WTC11 (cell line): ENCODE results near the gene DAAM2.
A peak's percentile ranks its signal among the peaks of the same experiment; 100 is the strongest.

Source experiments
- CBFB ChIP-seq: sonication (generic); formaldehyde crosslinking; IDR thresholded peaks from 2 replicates; pipeline ENCODE4 v1.8.1; 2022; ENCODE audit warnings: mild to moderate bottlenecking, low read depth, missing genetic modification reagents
- CREM ChIP-seq: sonication (generic); formaldehyde crosslinking; IDR thresholded peaks from 2 replicates; pipeline ENCODE4 v1.8.1; 2022; ENCODE audit warnings: mild to moderate bottlenecking, missing genetic modification reagents, moderate library complexity
- FOXP1 ChIP-seq: sonication (generic); formaldehyde crosslinking; IDR thresholded peaks from 2 replicates; pipeline ENCODE4 v1.8.0; 2022; ENCODE audit warnings: missing genetic modification reagents, mild to moderate bottlenecking, moderate library complexity, borderline replicate concordance
- NFATC4 ChIP-seq: fragments of 250-450 bp; sonication (Bioruptor Pico); IDR thresholded peaks from 2 replicates; pipeline ENCODE4 v1.9.0; 2021; ENCODE audit warnings: mild to moderate bottlenecking
- TF ChIP-seq, protein P1 (sequence below): sonication (generic); formaldehyde crosslinking; IDR thresholded peaks from 2 replicates; pipeline ENCODE4 v1.8.0; 2022; ENCODE audit warnings: mild to moderate bottlenecking, missing genetic modification reagents
- TF ChIP-seq, protein P2 (sequence below): sonication (generic); formaldehyde crosslinking; IDR thresholded peaks from 2 replicates; pipeline ENCODE4 v1.8.1; 2023; ENCODE audit warnings: mild to moderate bottlenecking, missing genetic modification reagents
- TF ChIP-seq, protein P3 (sequence below): fragments of 200-600 bp; IDR thresholded peaks from 2 replicates; pipeline ENCODE4 v1.8.0; 2022; ENCODE audit warnings: antibody characterized with exemption
- TF ChIP-seq, protein P4 (sequence below): sonication (generic); formaldehyde crosslinking; IDR thresholded peaks from 2 replicates; pipeline ENCODE4 v1.8.0; 2022; ENCODE audit warnings: mild to moderate bottlenecking, missing genetic modification reagents
- TF ChIP-seq, protein P5 (sequence below): sonication (generic); formaldehyde crosslinking; IDR thresholded peaks from 2 replicates; pipeline ENCODE4 v1.8.1; 2023; ENCODE audit warnings: mild to moderate bottlenecking, moderate library complexity, missing genetic modification reagents
- TF ChIP-seq, protein P6 (sequence below): sonication (generic); formaldehyde crosslinking; conservative IDR thresholded peaks from 2 replicates; pipeline ENCODE4 v1.8.1; 2022; ENCODE audit warnings: mild to moderate bottlenecking, missing genetic modification reagents
- TF ChIP-seq, protein P7 (sequence below): sonication (generic); formaldehyde crosslinking; IDR thresholded peaks from 2 replicates; pipeline ENCODE4 v1.8.0; 2022; ENCODE audit warnings: mild to moderate bottlenecking, missing genetic modification reagents
- TF ChIP-seq, protein P8 (sequence below): sonication (generic); formaldehyde crosslinking; IDR thresholded peaks from 2 replicates; pipeline ENCODE4 v1.8.1; 2022; ENCODE audit warnings: low read depth, mild to moderate bottlenecking, moderate library complexity, missing genetic modification reagents, borderline replicate concordance
- TF ChIP-seq, protein P9 (sequence below): sonication (generic); formaldehyde crosslinking; IDR thresholded peaks from 2 replicates; pipeline ENCODE4 v1.8.1; 2022; ENCODE audit warnings: low read depth, missing genetic modification reagents, borderline replicate concordance

DNA sequence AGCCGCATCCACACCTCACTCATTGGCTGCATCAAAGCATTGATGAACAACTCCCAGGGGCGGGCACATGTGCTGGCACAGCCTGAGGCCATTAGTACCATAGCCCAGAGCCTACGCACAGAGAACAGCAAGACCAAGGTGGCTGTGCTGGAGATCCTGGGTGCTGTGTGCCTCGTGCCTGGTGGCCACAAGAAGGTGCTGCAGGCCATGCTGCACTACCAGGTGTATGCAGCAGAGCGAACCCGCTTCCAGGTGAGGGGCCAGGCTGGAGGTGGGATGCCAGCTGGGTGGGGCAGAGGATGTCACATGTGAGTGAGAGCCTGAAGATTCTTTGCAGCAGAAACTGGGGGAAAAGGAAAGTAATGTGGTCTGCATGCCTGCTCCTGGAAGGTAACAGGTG, 75.4 kb downstream of the DAAM2 start:
- no peak for TF ChIP-seq CBFB
- TF ChIP-seq, protein P1, sequence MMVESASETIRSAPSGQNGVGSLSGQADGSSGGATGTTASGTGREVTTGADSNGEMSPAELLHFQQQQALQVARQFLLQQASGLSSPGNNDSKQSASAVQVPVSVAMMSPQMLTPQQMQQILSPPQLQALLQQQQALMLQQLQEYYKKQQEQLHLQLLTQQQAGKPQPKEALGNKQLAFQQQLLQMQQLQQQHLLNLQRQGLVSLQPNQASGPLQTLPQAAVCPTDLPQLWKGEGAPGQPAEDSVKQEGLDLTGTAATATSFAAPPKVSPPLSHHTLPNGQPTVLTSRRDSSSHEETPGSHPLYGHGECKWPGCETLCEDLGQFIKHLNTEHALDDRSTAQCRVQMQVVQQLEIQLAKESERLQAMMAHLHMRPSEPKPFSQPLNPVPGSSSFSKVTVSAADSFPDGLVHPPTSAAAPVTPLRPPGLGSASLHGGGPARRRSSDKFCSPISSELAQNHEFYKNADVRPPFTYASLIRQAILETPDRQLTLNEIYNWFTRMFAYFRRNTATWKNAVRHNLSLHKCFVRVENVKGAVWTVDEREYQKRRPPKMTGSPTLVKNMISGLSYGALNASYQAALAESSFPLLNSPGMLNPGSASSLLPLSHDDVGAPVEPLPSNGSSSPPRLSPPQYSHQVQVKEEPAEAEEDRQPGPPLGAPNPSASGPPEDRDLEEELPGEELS (CRISPR knock-in tag): no peak
- TF ChIP-seq, protein P2, sequence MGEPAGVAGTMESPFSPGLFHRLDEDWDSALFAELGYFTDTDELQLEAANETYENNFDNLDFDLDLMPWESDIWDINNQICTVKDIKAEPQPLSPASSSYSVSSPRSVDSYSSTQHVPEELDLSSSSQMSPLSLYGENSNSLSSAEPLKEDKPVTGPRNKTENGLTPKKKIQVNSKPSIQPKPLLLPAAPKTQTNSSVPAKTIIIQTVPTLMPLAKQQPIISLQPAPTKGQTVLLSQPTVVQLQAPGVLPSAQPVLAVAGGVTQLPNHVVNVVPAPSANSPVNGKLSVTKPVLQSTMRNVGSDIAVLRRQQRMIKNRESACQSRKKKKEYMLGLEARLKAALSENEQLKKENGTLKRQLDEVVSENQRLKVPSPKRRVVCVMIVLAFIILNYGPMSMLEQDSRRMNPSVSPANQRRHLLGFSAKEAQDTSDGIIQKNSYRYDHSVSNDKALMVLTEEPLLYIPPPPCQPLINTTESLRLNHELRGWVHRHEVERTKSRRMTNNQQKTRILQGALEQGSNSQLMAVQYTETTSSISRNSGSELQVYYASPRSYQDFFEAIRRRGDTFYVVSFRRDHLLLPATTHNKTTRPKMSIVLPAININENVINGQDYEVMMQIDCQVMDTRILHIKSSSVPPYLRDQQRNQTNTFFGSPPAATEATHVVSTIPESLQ (CRISPR knock-in tag): no peak
- TF ChIP-seq, protein P3, sequence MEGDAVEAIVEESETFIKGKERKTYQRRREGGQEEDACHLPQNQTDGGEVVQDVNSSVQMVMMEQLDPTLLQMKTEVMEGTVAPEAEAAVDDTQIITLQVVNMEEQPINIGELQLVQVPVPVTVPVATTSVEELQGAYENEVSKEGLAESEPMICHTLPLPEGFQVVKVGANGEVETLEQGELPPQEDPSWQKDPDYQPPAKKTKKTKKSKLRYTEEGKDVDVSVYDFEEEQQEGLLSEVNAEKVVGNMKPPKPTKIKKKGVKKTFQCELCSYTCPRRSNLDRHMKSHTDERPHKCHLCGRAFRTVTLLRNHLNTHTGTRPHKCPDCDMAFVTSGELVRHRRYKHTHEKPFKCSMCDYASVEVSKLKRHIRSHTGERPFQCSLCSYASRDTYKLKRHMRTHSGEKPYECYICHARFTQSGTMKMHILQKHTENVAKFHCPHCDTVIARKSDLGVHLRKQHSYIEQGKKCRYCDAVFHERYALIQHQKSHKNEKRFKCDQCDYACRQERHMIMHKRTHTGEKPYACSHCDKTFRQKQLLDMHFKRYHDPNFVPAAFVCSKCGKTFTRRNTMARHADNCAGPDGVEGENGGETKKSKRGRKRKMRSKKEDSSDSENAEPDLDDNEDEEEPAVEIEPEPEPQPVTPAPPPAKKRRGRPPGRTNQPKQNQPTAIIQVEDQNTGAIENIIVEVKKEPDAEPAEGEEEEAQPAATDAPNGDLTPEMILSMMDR: 0 out of 2 replicates have a peak, but pooled peaks have one; percentile 18
- TF ChIP-seq, protein P4, sequence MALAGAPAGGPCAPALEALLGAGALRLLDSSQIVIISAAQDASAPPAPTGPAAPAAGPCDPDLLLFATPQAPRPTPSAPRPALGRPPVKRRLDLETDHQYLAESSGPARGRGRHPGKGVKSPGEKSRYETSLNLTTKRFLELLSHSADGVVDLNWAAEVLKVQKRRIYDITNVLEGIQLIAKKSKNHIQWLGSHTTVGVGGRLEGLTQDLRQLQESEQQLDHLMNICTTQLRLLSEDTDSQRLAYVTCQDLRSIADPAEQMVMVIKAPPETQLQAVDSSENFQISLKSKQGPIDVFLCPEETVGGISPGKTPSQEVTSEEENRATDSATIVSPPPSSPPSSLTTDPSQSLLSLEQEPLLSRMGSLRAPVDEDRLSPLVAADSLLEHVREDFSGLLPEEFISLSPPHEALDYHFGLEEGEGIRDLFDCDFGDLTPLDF (CRISPR knock-in tag): no peak
- TF ChIP-seq FOXP1 (CRISPR knock-in tag): no peak
- TF ChIP-seq, protein P5, sequence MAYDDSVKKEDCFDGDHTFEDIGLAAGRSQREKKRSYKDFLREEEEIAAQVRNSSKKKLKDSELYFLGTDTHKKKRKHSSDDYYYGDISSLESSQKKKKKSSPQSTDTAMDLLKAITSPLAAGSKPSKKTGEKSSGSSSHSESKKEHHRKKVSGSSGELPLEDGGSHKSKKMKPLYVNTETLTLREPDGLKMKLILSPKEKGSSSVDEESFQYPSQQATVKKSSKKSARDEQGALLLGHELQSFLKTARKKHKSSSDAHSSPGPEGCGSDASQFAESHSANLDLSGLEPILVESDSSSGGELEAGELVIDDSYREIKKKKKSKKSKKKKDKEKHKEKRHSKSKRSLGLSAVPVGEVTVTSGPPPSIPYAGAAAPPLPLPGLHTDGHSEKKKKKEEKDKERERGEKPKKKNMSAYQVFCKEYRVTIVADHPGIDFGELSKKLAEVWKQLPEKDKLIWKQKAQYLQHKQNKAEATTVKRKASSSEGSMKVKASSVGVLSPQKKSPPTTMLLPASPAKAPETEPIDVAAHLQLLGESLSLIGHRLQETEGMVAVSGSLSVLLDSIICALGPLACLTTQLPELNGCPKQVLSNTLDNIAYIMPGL (CRISPR knock-in tag): no peak
- TF ChIP-seq, protein P6, sequence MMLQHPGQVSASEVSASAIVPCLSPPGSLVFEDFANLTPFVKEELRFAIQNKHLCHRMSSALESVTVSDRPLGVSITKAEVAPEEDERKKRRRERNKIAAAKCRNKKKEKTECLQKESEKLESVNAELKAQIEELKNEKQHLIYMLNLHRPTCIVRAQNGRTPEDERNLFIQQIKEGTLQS (CRISPR knock-in tag): no peak
- TF ChIP-seq, protein P7, sequence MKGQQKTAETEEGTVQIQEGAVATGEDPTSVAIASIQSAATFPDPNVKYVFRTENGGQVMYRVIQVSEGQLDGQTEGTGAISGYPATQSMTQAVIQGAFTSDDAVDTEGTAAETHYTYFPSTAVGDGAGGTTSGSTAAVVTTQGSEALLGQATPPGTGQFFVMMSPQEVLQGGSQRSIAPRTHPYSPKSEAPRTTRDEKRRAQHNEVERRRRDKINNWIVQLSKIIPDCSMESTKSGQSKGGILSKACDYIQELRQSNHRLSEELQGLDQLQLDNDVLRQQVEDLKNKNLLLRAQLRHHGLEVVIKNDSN (CRISPR knock-in tag): no peak
- TF ChIP-seq, protein P8, sequence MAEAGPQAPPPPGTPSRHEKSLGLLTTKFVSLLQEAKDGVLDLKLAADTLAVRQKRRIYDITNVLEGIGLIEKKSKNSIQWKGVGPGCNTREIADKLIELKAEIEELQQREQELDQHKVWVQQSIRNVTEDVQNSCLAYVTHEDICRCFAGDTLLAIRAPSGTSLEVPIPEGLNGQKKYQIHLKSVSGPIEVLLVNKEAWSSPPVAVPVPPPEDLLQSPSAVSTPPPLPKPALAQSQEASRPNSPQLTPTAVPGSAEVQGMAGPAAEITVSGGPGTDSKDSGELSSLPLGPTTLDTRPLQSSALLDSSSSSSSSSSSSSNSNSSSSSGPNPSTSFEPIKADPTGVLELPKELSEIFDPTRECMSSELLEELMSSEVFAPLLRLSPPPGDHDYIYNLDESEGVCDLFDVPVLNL: no peak
- TF ChIP-seq, protein P9, sequence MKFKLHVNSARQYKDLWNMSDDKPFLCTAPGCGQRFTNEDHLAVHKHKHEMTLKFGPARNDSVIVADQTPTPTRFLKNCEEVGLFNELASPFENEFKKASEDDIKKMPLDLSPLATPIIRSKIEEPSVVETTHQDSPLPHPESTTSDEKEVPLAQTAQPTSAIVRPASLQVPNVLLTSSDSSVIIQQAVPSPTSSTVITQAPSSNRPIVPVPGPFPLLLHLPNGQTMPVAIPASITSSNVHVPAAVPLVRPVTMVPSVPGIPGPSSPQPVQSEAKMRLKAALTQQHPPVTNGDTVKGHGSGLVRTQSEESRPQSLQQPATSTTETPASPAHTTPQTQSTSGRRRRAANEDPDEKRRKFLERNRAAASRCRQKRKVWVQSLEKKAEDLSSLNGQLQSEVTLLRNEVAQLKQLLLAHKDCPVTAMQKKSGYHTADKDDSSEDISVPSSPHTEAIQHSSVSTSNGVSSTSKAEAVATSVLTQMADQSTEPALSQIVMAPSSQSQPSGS: no peak
- no peak for TF ChIP-seq NFATC4 (CRISPR knock-in tag)
- TF ChIP-seq CREM (CRISPR knock-in tag): no peak
